Neural cell (in vitro differentiated cells): ENCODE results near the gene OR6Y1. TPM values are rescaled to one million over a fixed set of nuclear protein-coding genes. Genes with fewer than 3 reads are reported as not detected.

Experiments used
- H2AFZ ChIP-seq: fragments of 200-600, 300-800 bp; sonication (generic), shearing (Covaris generic); 2 replicates; pipeline ENCODE4 v1.6.0; 2014; ENCODE audit warnings: low read depth, mild to moderate bottlenecking, antibody characterized with exemption, low read length, moderate library complexity
- H3F3A ChIP-seq: fragments of 200-600 bp; shearing (Covaris generic); 2 replicates; pipeline ENCODE4 v1.6.1; 2016; ENCODE audit warnings: mild to moderate bottlenecking, moderate library complexity, mixed read lengths, antibody characterized with exemption, low read length; ENCODE audit not compliant: insufficient read depth, poor library complexity, severe bottlenecking
- H3K27ac ChIP-seq: fragments of 200-600, 300-800 bp; sonication (generic), shearing (Covaris generic); 2 replicates; pipeline ENCODE4 v1.5.1; 2014; ENCODE audit warnings: mild to moderate bottlenecking, low read length, moderate library complexity
- H3K27me3 ChIP-seq: fragments of 300-800, 200-600 bp; sonication (generic), shearing (Covaris generic); 2 replicates; pipeline ENCODE4 v1.6.0; 2014; ENCODE audit warnings: mild to moderate bottlenecking, low read depth, low read length, moderate library complexity; ENCODE audit not compliant: insufficient read depth
- H3K36me3 ChIP-seq: fragments of 300-800, 200-600 bp; sonication (generic), shearing (Covaris generic); 2 replicates; pipeline ENCODE4 v1.5.1; 2014; ENCODE audit warnings: mild to moderate bottlenecking, antibody characterized with exemption, low read length, moderate library complexity; ENCODE audit not compliant: insufficient read depth
- H3K4me2 ChIP-seq: fragments of 300-800, 200-600 bp; sonication (generic), shearing (Covaris generic); 2 replicates; pipeline ENCODE4 v1.6.0; 2014; ENCODE audit warnings: mild to moderate bottlenecking, low read length
- H3K4me3 ChIP-seq: fragments of 300-800, 200-600 bp; sonication (generic), shearing (Covaris generic); 2 replicates; pipeline ENCODE4 v1.5.1; 2014; ENCODE audit warnings: mild to moderate bottlenecking, low read length, moderate library complexity
- H3K79me2 ChIP-seq: fragments of 200-600 bp; shearing (Covaris generic); replicated peaks from 2 replicates; pipeline ENCODE4 v1.6.0; 2014; ENCODE audit warnings: mild to moderate bottlenecking, low read length, moderate library complexity; ENCODE audit not compliant: insufficient read depth
- H3K9ac ChIP-seq: fragments of 300-800, 200-600 bp; sonication (generic), shearing (Covaris generic); 2 replicates; pipeline ENCODE4 v1.6.1; 2016; ENCODE audit warnings: mild to moderate bottlenecking, low read length, mixed read lengths
- H3K9me2 ChIP-seq: fragments of 200-600 bp; shearing (Covaris generic); 2 replicates; pipeline ENCODE4 v1.6.1; 2016; ENCODE audit warnings: mild to moderate bottlenecking, low read length, mixed read lengths; ENCODE audit not compliant: insufficient read depth
- H3K9me3 ChIP-seq: fragments of 200-600, 300-800 bp; sonication (generic), shearing (Covaris generic); 2 replicates; pipeline ENCODE4 v1.6.1; 2016; ENCODE audit warnings: mild to moderate bottlenecking, mixed run types, low read length, moderate library complexity, mixed read lengths
- H4K20me1 ChIP-seq: fragments of 200-600 bp; shearing (Covaris generic); 2 replicates; pipeline ENCODE4 v1.6.1; 2016; ENCODE audit warnings: mild to moderate bottlenecking, mixed run types; ENCODE audit not compliant: insufficient read depth
- CTCF ChIP-seq: fragments of 450-650 bp; IDR thresholded peaks from 2 replicates; pipeline ENCODE4 v1.5.1; 2014; ENCODE audit warnings: antibody characterized with exemption, mild to moderate bottlenecking, moderate library complexity; ENCODE audit not compliant: poor library complexity, severe bottlenecking
- EP300 ChIP-seq: fragments of 450-650 bp; conservative IDR thresholded peaks from 2 replicates; pipeline ENCODE4 v1.6.1; 2014; ENCODE audit warnings: antibody characterized with exemption, mild to moderate bottlenecking, moderate library complexity; ENCODE audit not compliant: poor library complexity, severe bottlenecking
- EZH2 ChIP-seq: fragments of 200-600, 300-800 bp; shearing (Covaris generic), sonication (generic); IDR thresholded peaks from 2 replicates; pipeline ENCODE4 v1.6.1; 2014; ENCODE audit warnings: antibody characterized with exemption, low read length, borderline replicate concordance, mild to moderate bottlenecking; ENCODE audit not compliant: insufficient read depth, poor library complexity, severe bottlenecking
- MXI1 ChIP-seq: fragments of 450-650 bp; conservative IDR thresholded peaks from 2 replicates; pipeline ENCODE4 v1.6.1; 2014; ENCODE audit warnings: antibody characterized with exemption, mild to moderate bottlenecking; ENCODE audit not compliant: poor library complexity, severe bottlenecking
- POLR2AphosphoS5 ChIP-seq: IDR thresholded peaks from 2 replicates; pipeline ENCODE4 v1.6.1; 2012
- RAD21 ChIP-seq: fragments of 450-650 bp; conservative IDR thresholded peaks from 2 replicates; pipeline ENCODE4 v1.6.1; 2014; ENCODE audit warnings: antibody characterized with exemption, mild to moderate bottlenecking, moderate library complexity
- REST ChIP-seq: IDR thresholded peaks from 2 replicates; pipeline ENCODE4 v1.6.1; 2012; ENCODE audit warnings: borderline replicate concordance
- SMC3 ChIP-seq: fragments of 450-650 bp; conservative IDR thresholded peaks from 2 replicates; pipeline ENCODE4 v1.6.1; 2014; ENCODE audit warnings: antibody characterized with exemption, mild to moderate bottlenecking, moderate library complexity; ENCODE audit not compliant: poor library complexity
- TAF1 ChIP-seq: IDR thresholded peaks from 2 replicates; pipeline ENCODE4 v1.6.1; 2012; ENCODE audit warnings: low read depth
- polyA plus RNA-seq: library from polyadenylated mRNA; depleted of rRNA; stranded (reverse); fragments of >200 nt; gene quantifications from 2 replicates; pipeline ENCODE4 v1.2.3, GENCODE V29; 2014

The OR6Y1 gene
- polyA plus RNA-seq, 1 donor from 2014 or later, result not detected

- Histone ChIP-seq H3K9me3 (no peaks in the 10 kb centered on the region), H4K20me1 (no peaks in the 10 kb centered on the region), H3K27ac (no peak overlapping the region), H3K4me3 (no peak overlapping the region), H3F3A (no peaks in the 10 kb centered on the region), H3K9me2 (no peaks in the 10 kb centered on the region), H3K36me3 (no peaks in the 10 kb centered on the region), H3K9ac (no peak overlapping the region), H3K79me2 (no peaks in the 10 kb centered on the region), H3K27me3 (no peaks in the 10 kb centered on the region), H2AFZ (no peak overlapping the region), H3K4me2 (no peak overlapping the region)
- no peak for TF ChIP-seq CTCF
- no peak for TF ChIP-seq EP300
- TF ChIP-seq REST, result no peak
- TF ChIP-seq RAD21, result no peak
- TF ChIP-seq POLR2AphosphoS5, result no peak
- TF ChIP-seq SMC3, result no peak
- no peak for TF ChIP-seq MXI1
- no peak for TF ChIP-seq EZH2
- TF ChIP-seq TAF1, result no peak
Measured at GRCh38 chr1:158521666-158522058, 32.5 kb downstream of the OR6Y1 start.

GRCh38 chr1:158520955-158521665 is 33.1 kb downstream of the OR6Y1 start:
- H3K9ac ChIP-seq, result no peak overlapping the region
- H3K27me3 ChIP-seq, result no peaks in the 10 kb centered on the region
- H3K4me2 ChIP-seq, result no peak overlapping the region
- H3K36me3 ChIP-seq, result no peaks in the 10 kb centered on the region
- no peaks in the 10 kb centered on the region for H3F3A ChIP-seq
- no peak overlapping the region for H3K4me3 ChIP-seq
- no peaks in the 10 kb centered on the region for H3K9me3 ChIP-seq
- TF ChIP-seq REST, result no peak
- no peak for TF ChIP-seq RAD21
- TF ChIP-seq MXI1, result no peak
- no peak for TF ChIP-seq EZH2
- TF ChIP-seq TAF1, result no peak
- TF ChIP-seq EP300, result no peak
- TF ChIP-seq CTCF, result no peak
- no peak for TF ChIP-seq POLR2AphosphoS5
- no peak for TF ChIP-seq SMC3
- no peaks in the 10 kb centered on the region for H3K79me2 ChIP-seq
- H4K20me1 ChIP-seq, result no peaks in the 10 kb centered on the region
- H2AFZ ChIP-seq, result no peak overlapping the region
- no peaks in the 10 kb centered on the region for H3K9me2 ChIP-seq
- no peak overlapping the region for H3K27ac ChIP-seq
